NCI-H1092 treated with DMSO at 0.1 percent for 48 hours (cell line): ENCODE results near the gene ULK4.
A peak's percentile ranks its signal among the peaks of the same experiment; 100 is the strongest.

ENCODE experiments used
- DNase-seq: peaks from one replicate; lab custom pipeline; 2025; lab: John Stamatoyannopoulos, UW

Gene ULK4

GRCh38 chr3:41219424-41219823 is 742.5 kb downstream of the ULK4 start:
- DNase-seq: no peak

GRCh38 chr3:41216993-41217392 is 744.9 kb downstream of the ULK4 start:
- DNase-seq: no peak

- DNase-seq: no peak
These were observed 745.5 kb downstream of the ULK4 start for GRCh38 chr3:41216422-41216821.

GRCh38 chr3:41213588-41213987 is 748.3 kb downstream of the ULK4 start:
- no peak for DNase-seq

GRCh38 chr3:41212088-41212487 is 749.8 kb downstream of the ULK4 start:
- no peak for DNase-seq

- DNase-seq: no peak
These were observed 750.9 kb downstream of the ULK4 start for GRCh38 chr3:41210966-41211365.

GRCh38 chr3:41209646-41210045 is 752.3 kb downstream of the ULK4 start:
- DNase-seq: no peak

GRCh38 chr3:41208507-41209220 is 753.2 kb downstream of the ULK4 start:
- DNase-seq: no peak

- DNase-seq: no peak
These were observed 754.5 kb downstream of the ULK4 start for GRCh38 chr3:41207355-41207754.

- DNase-seq: no peak
These were observed 756.3 kb downstream of the ULK4 start for GRCh38 chr3:41205591-41205990.

- no peak for DNase-seq
These were observed 757.5 kb downstream of the ULK4 start for GRCh38 chr3:41204369-41204768.

GRCh38 chr3:41202834-41203345 is 759.0 kb downstream of the ULK4 start:
- no peak for DNase-seq

- no peak for DNase-seq
These were observed 759.6 kb downstream of the ULK4 start for GRCh38 chr3:41202075-41202833.

GRCh38 chr3:41200669-41201021 is 761.3 kb downstream of the ULK4 start:
- no peak for DNase-seq

GRCh38 chr3:41199866-41200668 is 761.8 kb downstream of the ULK4 start:
- no peak for DNase-seq

- DNase-seq: peak; percentile 77
These were observed 762.7 kb downstream of the ULK4 start, which contains the start of gene CTNNB1 for GRCh38 chr3:41198950-41199865. Gene CTNNB1 (plus strand): TSS chr3:41199505. CDS start chr3:41224069, 24,564 bp downstream.

- peak; percentile 9 for DNase-seq
These were observed 763.4 kb downstream of the ULK4 start for GRCh38 chr3:41198526-41198925.

- no peak for DNase-seq
These were observed 763.9 kb downstream of the ULK4 start for GRCh38 chr3:41198046-41198445.
